Panc1 (cell line): Measurements from ENCODE around the gene ITGA8.

Source experiments
- CTCF ChIP-seq: fragments of 450-650 bp; IDR thresholded peaks from 2 replicates; pipeline ENCODE4 v1.5.1; 2017; ENCODE audit warnings: mild to moderate bottlenecking
- POLR2AphosphoS5 ChIP-seq: IDR thresholded peaks from 2 replicates; pipeline ENCODE4 v1.6.1; 2012; ENCODE audit warnings: mild to moderate bottlenecking, low read depth, low read length, moderate library complexity
- REST ChIP-seq, 2 experiments: IDR thresholded peaks; 2 replicates each; pipeline ENCODE4 v1.6.1; 2011 to 2012; ENCODE audit warnings: low read depth in 2 of 2, control low read depth in 1 of 2, low read length in 1 of 2, mild to moderate bottlenecking in 1 of 2, moderate library complexity in 1 of 2; ENCODE audit not compliant: insufficient read depth in 1 of 2
- TCF7L2 ChIP-seq: IDR thresholded peaks from 2 replicates; pipeline ENCODE4 v1.6.1; 2011; ENCODE audit warnings: mild to moderate bottlenecking, low read depth, low read length, inconsistent platforms

DNA sequence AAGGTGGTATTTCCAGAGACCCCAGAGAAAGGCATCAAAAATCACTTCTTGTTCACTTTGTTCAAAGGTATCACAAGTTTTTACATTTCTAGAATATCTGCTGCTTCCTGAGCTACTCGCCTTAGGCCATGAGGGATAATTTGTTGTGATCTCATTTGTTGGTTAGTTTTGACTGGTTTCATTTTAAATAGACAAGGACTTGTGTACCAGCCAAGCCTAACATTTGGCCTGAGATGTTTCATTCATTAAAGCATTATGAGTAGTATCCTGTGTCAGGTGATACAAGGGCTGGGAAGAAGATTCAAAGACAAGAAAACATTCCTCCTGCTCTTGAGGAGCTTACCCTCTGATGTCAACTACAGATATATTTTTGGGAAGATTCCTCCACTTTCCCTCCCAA lies 178.3 kb downstream of the ITGA8 start:
- TF ChIP-seq CTCF (no peak), TCF7L2 (no peak), POLR2AphosphoS5 (no peak), REST (IDR thresholded peaks at IDR 0.05; ENCODE audit: insufficient read depth in 1 of 2, low read depth in 2 of 2, low read length in 1 of 2) (no peak)
